SK-N-SH (cell line): ENCODE measurements around the gene IL15. TPM values are rescaled to one million over a fixed set of nuclear protein-coding genes. Genes with fewer than 3 reads are reported as not detected.

Source experiments
- CTCF ChIA-PET: fragments of 300-600, 350-600 bp; formaldehyde crosslinking; extraction: SDS; loops from one replicate; lab custom pipeline; 2021; lab: Yijun Ruan, JAX
- POLR2A ChIA-PET: fragments of 350-600 bp; sonication (Branson Sonifier 250); formaldehyde crosslinking; extraction: SDS; loops from one replicate; lab custom pipeline; 2020; ENCODE audit warnings: antibody characterized with exemption, inconsistent platforms; lab: Yijun Ruan, JAX
- DNase-seq: peaks from one replicate; pipeline ENCODE4 v3.0.0; 2012
- H2AFZ ChIP-seq: fragments of 200-600 bp; sonication (generic); 2 replicates; pipeline ENCODE4 v1.8.1; 2016; ENCODE audit warnings: antibody characterized with exemption, mild to moderate bottlenecking, low read depth
- H3F3A ChIP-seq: fragments of 200-600 bp; sonication (generic); replicated peaks from 2 replicates; pipeline ENCODE3; 2016; ENCODE audit warnings: antibody characterized with exemption, mild to moderate bottlenecking; ENCODE audit not compliant: insufficient read depth
- H3K27ac ChIP-seq, 2 experiments: fragments of 200-500 bp in 1 of 2; fragments of 200-600 bp in 1 of 2; sonication (Bioruptor generic) in 1 of 2; sonication (generic), shearing (Covaris generic) in 1 of 2; 2 replicates each; pipeline versions ENCODE4 v1.5.1 to v1.6.1; 2014 to 2016; ENCODE audit warnings: low read depth in 2 of 2, inconsistent platforms in 1 of 2, low read length in 1 of 2, mild to moderate bottlenecking in 1 of 2, mixed read lengths in 1 of 2
- H3K27me3 ChIP-seq: fragments of 200-600 bp; sonication (generic), shearing (Covaris generic); 2 replicates; pipeline ENCODE4 v1.6.1; 2016; ENCODE audit warnings: mixed run types; ENCODE audit not compliant: insufficient read depth
- H3K36me3 ChIP-seq, 2 experiments: fragments of 200-500 bp in 1 of 2; fragments of 200-600 bp in 1 of 2; sonication (Bioruptor generic) in 1 of 2; sonication (generic) in 1 of 2; replicated peaks in 1 of 2; 2 replicates each; pipeline versions ENCODE3 to v1.5.1; 2014 to 2016; ENCODE audit warnings: low read length in 1 of 2, mild to moderate bottlenecking in 1 of 2; ENCODE audit not compliant: insufficient read depth in 2 of 2, control insufficient read depth in 1 of 2
- H3K4me1 ChIP-seq, 2 experiments: fragments of 200-500 bp in 1 of 2; fragments of 200-600 bp in 1 of 2; sonication (Bioruptor generic) in 1 of 2; sonication (generic), shearing (Covaris generic) in 1 of 2; 2 replicates each; pipeline versions ENCODE4 v1.5.1 to v1.6.1; 2014 to 2016; ENCODE audit warnings: low read depth in 1 of 2, low read length in 1 of 2, mixed run types in 1 of 2; ENCODE audit not compliant: insufficient read depth in 2 of 2, control insufficient read depth in 1 of 2
- H3K4me2 ChIP-seq: fragments of 200-600 bp; sonication (generic), shearing (Covaris generic); 2 replicates; pipeline ENCODE4 v1.6.1; 2017; ENCODE audit warnings: mixed run types
- H3K4me3 ChIP-seq, 2 experiments: fragments of 200-500 bp in 1 of 2; fragments of 200-600 bp in 1 of 2; sonication (Bioruptor generic) in 1 of 2; sonication (generic), shearing (Covaris generic) in 1 of 2; 2 replicates each; pipeline versions ENCODE4 v1.5.1 to v1.8.1; 2014 to 2016; ENCODE audit warnings: low read depth in 2 of 2, inconsistent platforms in 1 of 2, low read length in 1 of 2, mild to moderate bottlenecking in 1 of 2, mixed read lengths in 1 of 2, moderate library complexity in 1 of 2
- H3K79me2 ChIP-seq: fragments of 200-600 bp; sonication (generic); 2 replicates; pipeline ENCODE4 v1.8.1; 2017; ENCODE audit warnings: mild to moderate bottlenecking; ENCODE audit not compliant: insufficient read depth
- H3K9ac ChIP-seq: fragments of 200-600 bp; sonication (generic); 2 replicates; pipeline ENCODE4 v1.6.1; 2017; ENCODE audit warnings: mixed run types
- H3K9me2 ChIP-seq: fragments of 200-600 bp; sonication (generic); 2 replicates; pipeline ENCODE4 v1.6.1; 2017; ENCODE audit warnings: mixed run types
- H3K9me3 ChIP-seq: fragments of 200-600 bp; sonication (generic); 2 replicates; pipeline ENCODE4 v1.6.1; 2017; ENCODE audit warnings: mixed run types, mild to moderate bottlenecking, moderate library complexity
- H4K20me1 ChIP-seq: fragments of 200-600 bp; sonication (generic); 2 replicates; pipeline ENCODE4 v1.6.1; 2017; ENCODE audit warnings: mild to moderate bottlenecking, mixed run types; ENCODE audit not compliant: insufficient read depth
- CHD2 ChIP-seq: fragments of 150-350 bp; IDR thresholded peaks from 2 replicates; pipeline ENCODE4 v1.6.1; 2018; ENCODE audit warnings: low read length; ENCODE audit not compliant: partially characterized antibody
- ELF1 ChIP-seq: IDR thresholded peaks from 2 replicates; pipeline ENCODE4 v1.4.0; 2012
- EP300 ChIP-seq, 2 experiments: IDR thresholded peaks; 2 replicates each; pipeline versions ENCODE4 v1.4.0 to v1.6.1; 2012; ENCODE audit warnings: borderline replicate concordance in 1 of 2, low read depth in 1 of 2, low read length in 1 of 2
- EZH2phosphoT487 ChIP-seq: fragments of 200-600 bp; sonication (generic); IDR thresholded peaks from 2 replicates; pipeline ENCODE4 v1.6.1; 2017; ENCODE audit warnings: low read depth, mixed run types, mild to moderate bottlenecking, antibody characterized with exemption, moderate library complexity, borderline replicate concordance
- FOXM1 ChIP-seq: IDR thresholded peaks from 2 replicates; pipeline ENCODE4 v1.4.0; 2012; ENCODE audit warnings: low read depth, mild to moderate bottlenecking
- GABPA ChIP-seq: IDR thresholded peaks from 2 replicates; pipeline ENCODE4 v1.4.0; 2012; ENCODE audit warnings: low read depth, mild to moderate bottlenecking
- GATA2 ChIP-seq: sonication (generic); formaldehyde crosslinking; IDR thresholded peaks from 2 replicates; pipeline ENCODE4 v1.5.0; 2020; ENCODE audit warnings: mild to moderate bottlenecking, missing genetic modification reagents
- JUND ChIP-seq: IDR thresholded peaks from 2 replicates; pipeline ENCODE4 v1.4.0; 2012
- MEF2A ChIP-seq: IDR thresholded peaks from 2 replicates; pipeline ENCODE4 v1.4.0; 2012; ENCODE audit warnings: low read depth, borderline replicate concordance
- NRF1 ChIP-seq: IDR thresholded peaks from 2 replicates; pipeline ENCODE4 v1.6.1; 2012; ENCODE audit warnings: low read depth, mild to moderate bottlenecking, low read length
- PBX3 ChIP-seq: IDR thresholded peaks from 2 replicates; pipeline ENCODE4; 2012
- RAD21 ChIP-seq: IDR thresholded peaks from 2 replicates; pipeline ENCODE4 v1.6.1; 2012; ENCODE audit warnings: mild to moderate bottlenecking, low read length
- REST ChIP-seq: IDR thresholded peaks from 2 replicates; pipeline ENCODE4 v1.6.1; 2012; ENCODE audit warnings: mild to moderate bottlenecking, low read depth, low read length, moderate library complexity
- RXRA ChIP-seq: IDR thresholded peaks from 2 replicates; pipeline ENCODE4 v1.4.0; 2012; ENCODE audit warnings: low read depth, mild to moderate bottlenecking, borderline replicate concordance
- TCF12 ChIP-seq: IDR thresholded peaks from 2 replicates; pipeline ENCODE4 v1.4.0; 2012
- USF1 ChIP-seq: IDR thresholded peaks from 2 replicates; pipeline ENCODE4 v1.4.0; 2012; ENCODE audit warnings: low read depth, borderline replicate concordance
- YY1 ChIP-seq: IDR thresholded peaks from 2 replicates; pipeline ENCODE4 v1.4.0; 2012; ENCODE audit warnings: low read depth, mild to moderate bottlenecking
- WGBS: methylation state at CpG from one replicate; pipeline ENCODE4 v1.1.6; 2017; ENCODE audit warnings: low lambda C conversion rate; 5-methylcytosine and 5-hydroxymethylcytosine counted together
- polyA plus RNA-seq, 3 experiments: library from polyadenylated mRNA; depleted of rRNA; stranded (reverse); fragments of >200 nt; gene quantifications; 2 replicates each; pipeline ENCODE4 v1.2.3, GENCODE V29; 2012
- TF ChIP-seq, protein P1 (sequence below): fragments of 200-600 bp; sonication (generic); IDR thresholded peaks from 2 replicates; pipeline ENCODE4 v1.6.1; 2017; ENCODE audit warnings: antibody characterized with exemption, mild to moderate bottlenecking, moderate library complexity

The IL15 gene
- polyA plus RNA-seq, 1 of the 3 experiments (the other 2 are of a cell fraction): 3.7 TPM

DNA sequence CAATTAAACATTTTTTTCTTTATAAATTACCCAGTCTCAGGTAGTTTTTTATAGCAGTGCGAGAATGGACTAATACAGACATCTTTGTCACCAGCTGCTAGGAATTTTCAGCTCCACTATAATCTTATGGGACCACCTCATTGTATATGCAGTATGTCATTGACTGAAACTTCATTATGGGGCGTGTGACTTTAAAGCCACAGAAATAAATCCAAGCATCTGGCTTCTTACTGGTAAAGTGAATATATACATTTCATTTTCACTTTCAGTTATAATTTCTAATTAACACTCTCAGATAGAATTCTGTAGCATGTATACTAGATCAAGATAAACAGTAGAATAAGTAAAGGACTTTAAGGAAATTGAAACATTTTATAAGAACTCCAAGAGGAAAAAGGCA lies 21.9 kb downstream of the IL15 start:
- Histone ChIP-seq H3K9me3 (no peaks in the 10 kb centered on the region), H3K9ac (no peak overlapping the region), H3F3A (peaks cover 5% of the 10 kb centered on the region), H3K4me3 (no peak overlapping the region), H3K36me3 (no peaks in the 10 kb centered on the region), H3K79me2 (no peaks in the 10 kb centered on the region), H3K9me2 (no peaks in the 10 kb centered on the region), H3K4me1 (peaks cover 0 to 2% of the 10 kb centered on the region in 2 experiments; a peak in 3 of 4 replicates), H3K4me2 (no peak overlapping the region), H3K27me3 (no peaks in the 10 kb centered on the region), H2AFZ (no peak overlapping the region), H4K20me1 (no peaks in the 10 kb centered on the region), H3K27ac (no peak overlapping the region)
- no peak for DNase-seq
- ChIA-PET CTCF (no interaction called here), POLR2A (no interaction called here)
- WGBS: 98% methylated on average over 2 of the region's 2 CpGs
- TF ChIP-seq, protein P1, sequence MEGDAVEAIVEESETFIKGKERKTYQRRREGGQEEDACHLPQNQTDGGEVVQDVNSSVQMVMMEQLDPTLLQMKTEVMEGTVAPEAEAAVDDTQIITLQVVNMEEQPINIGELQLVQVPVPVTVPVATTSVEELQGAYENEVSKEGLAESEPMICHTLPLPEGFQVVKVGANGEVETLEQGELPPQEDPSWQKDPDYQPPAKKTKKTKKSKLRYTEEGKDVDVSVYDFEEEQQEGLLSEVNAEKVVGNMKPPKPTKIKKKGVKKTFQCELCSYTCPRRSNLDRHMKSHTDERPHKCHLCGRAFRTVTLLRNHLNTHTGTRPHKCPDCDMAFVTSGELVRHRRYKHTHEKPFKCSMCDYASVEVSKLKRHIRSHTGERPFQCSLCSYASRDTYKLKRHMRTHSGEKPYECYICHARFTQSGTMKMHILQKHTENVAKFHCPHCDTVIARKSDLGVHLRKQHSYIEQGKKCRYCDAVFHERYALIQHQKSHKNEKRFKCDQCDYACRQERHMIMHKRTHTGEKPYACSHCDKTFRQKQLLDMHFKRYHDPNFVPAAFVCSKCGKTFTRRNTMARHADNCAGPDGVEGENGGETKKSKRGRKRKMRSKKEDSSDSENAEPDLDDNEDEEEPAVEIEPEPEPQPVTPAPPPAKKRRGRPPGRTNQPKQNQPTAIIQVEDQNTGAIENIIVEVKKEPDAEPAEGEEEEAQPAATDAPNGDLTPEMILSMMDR: no peak
- TF ChIP-seq YY1 (no peak), FOXM1 (no peak), JUND (no peak), ELF1 (no peak), RXRA (no peak), NRF1 (no peak), EP300 (IDR thresholded peaks at IDR 0.05; ENCODE audit: borderline replicate concordance in 1 of 2, low read depth in 1 of 2, low read length in 1 of 2) (no peak), MEF2A (no peak), EZH2phosphoT487 (no peak), GATA2 (CRISPR knock-in tag) (no peak), REST (no peak), GABPA (no peak)

GRCh38 chr4:141659539-141659938 lies 23.2 kb downstream of the IL15 start:
- no peaks in the 10 kb centered on the region for H3K9me2 ChIP-seq
- no peak overlapping the region for H3K9ac ChIP-seq
- POLR2A ChIA-PET: no interaction called here
- TF ChIP-seq JUND (peak; percentile 25; the same call in 1 of the 2 replicates), CHD2 (no peak), USF1 (no peak), RAD21 (no peak), TCF12 (0 out of 2 replicates have a peak, but pooled peaks have one; percentile 14), PBX3 (peak; percentile 51)
- H3K4me3 ChIP-seq: no peak overlapping the region
- no peaks in the 10 kb centered on the region for H3K9me3 ChIP-seq
- no peak overlapping the region for H3K27ac ChIP-seq
- H3K4me1 ChIP-seq: peaks cover 0 to 2% of the 10 kb centered on the region in 2 experiments; a peak in 2 of 4 replicates
- DNase-seq: no peak
- no peaks in the 10 kb centered on the region for H3K79me2 ChIP-seq
- 67% methylated on average over 1 of the region's 1 CpG for WGBS
- no peaks in the 10 kb centered on the region for H3K27me3 ChIP-seq
- no peaks in the 10 kb centered on the region for H4K20me1 ChIP-seq
- no peak overlapping the region for H2AFZ ChIP-seq
- no peaks in the 10 kb centered on the region for H3K36me3 ChIP-seq
- H3F3A ChIP-seq: peaks cover 5% of the 10 kb centered on the region
- CTCF ChIA-PET: interaction anchor here (0.9 to 1.1 kb wide), 2 partner anchors 15 to 313 kb away, joined by 3 to 6 read pairs; no protein-coding TSS in a partner anchor
- H3K4me2 ChIP-seq: no peak overlapping the region
